H1 (cell line): Measurements from ENCODE around the gene BCKDHB. TPM values are rescaled to one million over a fixed set of nuclear protein-coding genes. Genes with fewer than 3 reads are reported as not detected.

Experiments
- CTCF ChIA-PET: fragments of 300-600 bp; sonication (Branson Sonifier 250); formaldehyde crosslinking; loops from one replicate; lab custom pipeline; 2021; ENCODE audit not compliant: partially characterized antibody; lab: Charles Lee
- POLR2A ChIA-PET: fragments of 300-600 bp; sonication (Branson Sonifier 250); formaldehyde crosslinking; loops from one replicate; lab custom pipeline; 2021; ENCODE audit warnings: inconsistent platforms; ENCODE audit not compliant: partially characterized antibody; lab: Charles Lee
- DNase-seq, 2 experiments: peaks; one replicate each; pipeline versions ENCODE4 v3.0.0 to v3.0.0-alpha.2; 2010 to 2022; ENCODE audit warnings: low spot score in 2 of 2, low read depth in 1 of 2, mixed read lengths in 1 of 2
- FAIRE-seq: peaks from 2 replicates; lab custom pipeline; 2011; peaks lifted over from hg19 to GRCh38; lab: Jason Lieb, UNC
- H2AFZ ChIP-seq: 2 replicates; pipeline ENCODE4 v1.8.1; 2012; ENCODE audit warnings: low read length, inconsistent platforms
- H2AK5ac ChIP-seq: 2 replicates; pipeline ENCODE4 v1.6.1; 2013; ENCODE audit warnings: low read depth, low read length
- H2BK120ac ChIP-seq: replicated peaks from 2 replicates; pipeline ENCODE3; 2013; ENCODE audit warnings: low read depth, low read length, inconsistent platforms
- H2BK12ac ChIP-seq: 2 replicates; pipeline ENCODE4 v1.6.1; 2013; ENCODE audit warnings: low read depth, low read length
- H2BK15ac ChIP-seq: 2 replicates; pipeline ENCODE4 v1.6.1; 2013; ENCODE audit warnings: low read length
- H2BK20ac ChIP-seq: 2 replicates; pipeline ENCODE4 v1.6.1; 2013; ENCODE audit warnings: low read length
- H2BK5ac ChIP-seq: 2 replicates; pipeline ENCODE4 v1.6.1; 2013; ENCODE audit warnings: low read depth, low read length
- H3K14ac ChIP-seq: 2 replicates; pipeline ENCODE4 v1.6.1; 2013; ENCODE audit warnings: inconsistent platforms; ENCODE audit not compliant: insufficient read length
- H3K18ac ChIP-seq: 2 replicates; pipeline ENCODE4 v1.6.1; 2013; ENCODE audit warnings: low read length; ENCODE audit errors: extremely low read depth
- H3K23ac ChIP-seq: 2 replicates; pipeline ENCODE4 v1.6.1; 2013; ENCODE audit warnings: inconsistent platforms; ENCODE audit not compliant: insufficient read length
- H3K23me2 ChIP-seq: 2 replicates; pipeline ENCODE4 v1.6.1; 2013; ENCODE audit warnings: low read depth, low read length
- H3K27ac ChIP-seq: 2 replicates; pipeline ENCODE4 v1.6.1; 2011; ENCODE audit warnings: low read depth, low read length, inconsistent platforms
- H3K27me3 ChIP-seq, 4 experiments: replicated peaks in 1 of 4; 1 replicate in 1 of 4; 2 replicates in 3 of 4; pipeline versions ENCODE4 v1.6.1 to v1.8.1; 2011 to 2013; ENCODE audit warnings: low read length in 3 of 4, mild to moderate bottlenecking in 3 of 4, inconsistent platforms in 2 of 4, mixed read lengths in 2 of 4, moderate library complexity in 1 of 4; ENCODE audit not compliant: control insufficient read depth in 3 of 4, insufficient read depth in 3 of 4; ENCODE audit errors: extremely low read depth in 1 of 4
- H3K36me3 ChIP-seq, 4 experiments: 2 replicates each; pipeline versions ENCODE4 v1.6.1 to v1.8.1; 2011 to 2013; ENCODE audit warnings: mild to moderate bottlenecking in 4 of 4, low read length in 3 of 4, moderate library complexity in 2 of 4, control low read depth in 1 of 4, inconsistent platforms in 1 of 4; ENCODE audit not compliant: insufficient read depth in 4 of 4, control insufficient read depth in 2 of 4
- H3K4ac ChIP-seq: replicated peaks from 2 replicates; pipeline ENCODE3; 2013; ENCODE audit warnings: low read length, low read depth, mixed read lengths, inconsistent platforms; ENCODE audit not compliant: insufficient read length
- H3K4me1 ChIP-seq, 4 experiments: replicated peaks in 1 of 4; 1 replicate in 1 of 4; 2 replicates in 3 of 4; pipeline versions ENCODE4 v1.6.1 to v1.8.1; 2011 to 2013; ENCODE audit warnings: low read length in 3 of 4, inconsistent platforms in 2 of 4, mixed read lengths in 1 of 4; ENCODE audit not compliant: insufficient read depth in 4 of 4, control insufficient read depth in 3 of 4
- H3K4me2 ChIP-seq, 2 experiments: 2 replicates each; pipeline versions ENCODE4 v1.6.1 to v1.8.1; 2011 to 2013; ENCODE audit warnings: low read depth in 2 of 2, low read length in 2 of 2, control low read depth in 1 of 2, inconsistent platforms in 1 of 2, mild to moderate bottlenecking in 1 of 2; ENCODE audit not compliant: insufficient read depth in 1 of 2
- H3K4me3 ChIP-seq, 4 experiments: fragments of 200-600, 300-600 bp in 1 of 4; sonication (generic), shearing (Covaris generic), sonication (Bioruptor Twin) in 1 of 4; 2 replicates each; pipeline versions ENCODE4 v1.5.1 to v1.8.1; 2011 to 2016; ENCODE audit warnings: low read length in 4 of 4, low read depth in 3 of 4, control low read depth in 2 of 4, inconsistent platforms in 2 of 4, mild to moderate bottlenecking in 2 of 4, mixed read lengths in 1 of 4, moderate library complexity in 1 of 4; ENCODE audit not compliant: insufficient read depth in 2 of 4; ENCODE audit errors: extremely low read depth in 1 of 4
- H3K56ac ChIP-seq: replicated peaks from 2 replicates; pipeline ENCODE3; 2013; ENCODE audit warnings: low read depth, mild to moderate bottlenecking, mixed read lengths, low read length, inconsistent platforms; ENCODE audit not compliant: insufficient read length
- H3K79me1 ChIP-seq: 2 replicates; pipeline ENCODE4 v1.6.1; 2013; ENCODE audit warnings: low read depth, low read length, control low read depth
- H3K79me2 ChIP-seq, 2 experiments: 2 replicates each; pipeline versions ENCODE4 v1.6.1 to v1.8.1; 2012 to 2013; ENCODE audit warnings: low read length in 2 of 2, mild to moderate bottlenecking in 2 of 2, inconsistent platforms in 1 of 2; ENCODE audit not compliant: insufficient read depth in 2 of 2, control insufficient read depth in 1 of 2
- H3K9ac ChIP-seq, 4 experiments: replicated peaks in 1 of 4; 1 replicate in 1 of 4; 2 replicates in 3 of 4; pipeline versions ENCODE4 v1.6.1 to v1.8.1; 2011 to 2013; ENCODE audit warnings: low read depth in 3 of 4, low read length in 3 of 4, control low read depth in 2 of 4, mild to moderate bottlenecking in 2 of 4, moderate library complexity in 2 of 4, inconsistent platforms in 1 of 4; ENCODE audit errors: extremely low read depth in 1 of 4
- H3K9me3 ChIP-seq, 2 experiments: 2 replicates each; pipeline versions ENCODE4 v1.6.1 to v1.8.1; 2012 to 2013; ENCODE audit warnings: mild to moderate bottlenecking in 2 of 2, moderate library complexity in 2 of 2, control low read depth in 1 of 2, inconsistent platforms in 1 of 2, low read depth in 1 of 2, low read length in 1 of 2, mixed read lengths in 1 of 2; ENCODE audit not compliant: insufficient read depth in 2 of 2
- H4K20me1 ChIP-seq, 2 experiments: replicated peaks in 1 of 2; 2 replicates each; pipeline versions ENCODE3 to v1.8.1; 2011 to 2013; ENCODE audit warnings: inconsistent platforms in 2 of 2, low read length in 2 of 2, mild to moderate bottlenecking in 1 of 2; ENCODE audit not compliant: insufficient read depth in 2 of 2, control insufficient read depth in 1 of 2
- H4K5ac ChIP-seq: 2 replicates; pipeline ENCODE4 v1.6.1; 2013; ENCODE audit warnings: low read length, low read depth, mixed read lengths, inconsistent platforms; ENCODE audit not compliant: insufficient read length
- H4K8ac ChIP-seq: 2 replicates; pipeline ENCODE4 v1.8.0; 2013; ENCODE audit warnings: mild to moderate bottlenecking, moderate library complexity, low read length, inconsistent platforms; ENCODE audit not compliant: insufficient read depth; ENCODE audit errors: extremely low read depth
- H4K91ac ChIP-seq: replicated peaks from 2 replicates; pipeline ENCODE3; 2013; ENCODE audit warnings: low read length, mixed read lengths, inconsistent platforms; ENCODE audit not compliant: insufficient read length
- SP4 ChIP-seq: IDR thresholded peaks from 2 replicates; pipeline ENCODE4 v1.6.1; 2012; ENCODE audit warnings: low read length, inconsistent platforms
- WGBS, 2 experiments: shearing (Covaris generic) in 1 of 2; methylation state at CpG; one replicate each; pipeline versions ENCODE4 v1.1.6 to v1.1.7; 2013 to 2015; ENCODE audit warnings: low lambda C conversion rate in 2 of 2, mixed read lengths in 2 of 2, inconsistent platforms in 1 of 2, low coverage in 1 of 2, missing lambda C conversion rate in 1 of 2; ENCODE audit not compliant: insufficient replicate concordance in 2 of 2, insufficient coverage in 1 of 2, insufficient read length in 1 of 2; ENCODE audit errors: extremely low coverage in 1 of 2, missing lambda C conversion rate in 1 of 2; 5-methylcytosine and 5-hydroxymethylcytosine counted together
- polyA plus RNA-seq, 7 experiments: library from polyadenylated mRNA; depleted of rRNA in 3 of 7; stranded (reverse) in 5 of 7; unstranded in 2 of 7; fragments of >200 nt in 5 of 7; fragments of 200-250 nt in 2 of 7; gene quantifications; 1 replicate in 5 of 7; 2 replicates in 1 of 7; 4 replicates in 1 of 7; pipeline versions ENCODE4 v1.2.1 to v1.2.3, GENCODE V29; 2011 to 2013; ENCODE audit warnings: missing spikeins in 2 of 7, mixed read lengths in 2 of 7
- total RNA-seq: library from RNA; stranded (reverse); fragmentation: NEBNext Ultra II Directional; extraction: Animal tissue kit (Norgen Biotek cat#: 25700); gene quantifications from 2 replicates; pipeline ENCODE4 v1.2.1, GENCODE V29; 2021

Gene BCKDHB
- total and polyA plus RNA-seq, 2 of the 8 experiments (the other 6 are each of a cell fraction or from before 2014, with no cell fraction given) = 22.1 to 30.8 TPM

DNA sequence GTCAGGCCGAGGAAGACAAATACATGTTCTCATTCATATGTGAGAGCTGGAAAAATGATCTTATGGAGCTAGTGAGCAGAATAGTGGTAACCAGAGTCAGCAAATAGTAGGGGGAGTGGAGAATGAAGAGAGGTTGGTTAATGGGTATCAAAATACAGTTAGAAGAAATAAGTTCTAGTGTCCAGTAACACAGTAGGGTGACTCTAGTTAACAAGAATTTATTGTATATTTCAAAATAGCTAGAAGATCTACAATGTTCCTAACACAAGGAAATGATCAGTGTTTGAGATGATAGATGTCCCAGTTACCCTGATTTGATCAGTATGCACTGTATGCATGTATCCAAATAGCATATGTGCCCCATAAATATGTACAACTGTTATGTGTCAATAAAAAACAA is 128.4 kb downstream of the BCKDHB start:
- Histone ChIP-seq H3K9ac (no peak overlapping the region), H3K9me3 (0 out of 4 replicates have a peak, but pooled peaks cover 0 to 2% of the 10 kb centered on the region in 2 experiments), H3K27me3 (no peaks in the 10 kb centered on the region), H2BK15ac (no peak overlapping the region), H4K8ac (no peak overlapping the region), H3K56ac (no peak overlapping the region), H3K4me1 (no peaks in the 10 kb centered on the region; a peak in 1 of 7 replicates), H3K79me1 (no peaks in the 10 kb centered on the region), H2AK5ac (no peak overlapping the region), H3K4me2 (no peak overlapping the region), H3K23ac (no peak overlapping the region), H2BK20ac (no peak overlapping the region), H4K5ac (no peak overlapping the region), H3K4me3 (no peak overlapping the region), H2BK5ac (no peak overlapping the region), H3K18ac (no peak overlapping the region), H2AFZ (no peak overlapping the region), H3K27ac (no peak overlapping the region), H4K91ac (no peak overlapping the region), H2BK120ac (no peak overlapping the region), H4K20me1 (peaks cover 0 to 2% of the 10 kb centered on the region in 2 experiments), H3K36me3 (no peaks in the 10 kb centered on the region), H3K79me2 (no peaks in the 10 kb centered on the region), H2BK12ac (no peak overlapping the region), H3K23me2 (no peaks in the 10 kb centered on the region), H3K4ac (no peak overlapping the region), H3K14ac (no peak overlapping the region)
- ChIA-PET CTCF (interaction anchor here (0.7 to 2.6 kb wide), 2 partner anchors 21 to 285 kb away, joined by 3 to 9 read pairs; no protein-coding TSS in a partner anchor), POLR2A (no interaction called here)
- DNase-seq (no peak), FAIRE-seq (no peak)
- WGBS, 2 experiments = 96% methylated on average over 1 of the region's 1 CpG; no CpG with 5 or more reads in 1 of the 2 experiments
- TF ChIP-seq SP4 = no peak
